HL-60 (cell line): ENCODE results near the gene CPT1A.

Source experiments
- DNase-seq, 2 experiments: peaks; one replicate each; pipeline ENCODE4 v3.0.0-alpha.2; 2010 to 2020; ENCODE audit warnings: low read depth in 1 of 2, low spot score in 1 of 2
- H3K27ac ChIP-seq: fragments of 250-450 bp; sonication (Bioruptor Pico); replicated peaks from 2 replicates; pipeline ENCODE4 v1.5.1; 2020; ENCODE audit warnings: mild to moderate bottlenecking, moderate library complexity
- H3K27me3 ChIP-seq: fragments of 250-450 bp; sonication (Bioruptor Pico); 2 replicates; pipeline ENCODE4 v1.5.1; 2021; ENCODE audit warnings: mild to moderate bottlenecking, moderate library complexity; ENCODE audit not compliant: insufficient read depth, poor library complexity, severe bottlenecking
- H3K4me3 ChIP-seq: replicated peaks from 2 replicates; pipeline ENCODE4 v1.5.1; 2011; ENCODE audit warnings: mild to moderate bottlenecking, control low read depth, low read length; ENCODE audit not compliant: insufficient read depth
- GABPA ChIP-seq: IDR thresholded peaks from 2 replicates; pipeline ENCODE4 v1.6.1; 2012; ENCODE audit warnings: low read depth
- POLR2AphosphoS5 ChIP-seq: IDR thresholded peaks from 2 replicates; pipeline ENCODE4 v1.6.1; 2012; ENCODE audit warnings: low read depth
- SPI1 ChIP-seq: IDR thresholded peaks from 2 replicates; pipeline ENCODE4 v1.6.1; 2012; ENCODE audit warnings: low read depth, mild to moderate bottlenecking, borderline replicate concordance
- TF ChIP-seq, protein P1 (sequence below): IDR thresholded peaks from 2 replicates; pipeline ENCODE4 v1.6.1; 2012; ENCODE audit warnings: low read depth; ENCODE audit not compliant: insufficient replicate concordance
- TF ChIP-seq, protein P2 (sequence below): IDR thresholded peaks from one replicate; pipeline ENCODE4 v1.5.1; 2011; ENCODE audit warnings: low read length, control low read depth, inconsistent platforms; ENCODE audit not compliant: insufficient read depth

Gene CPT1A

DNA sequence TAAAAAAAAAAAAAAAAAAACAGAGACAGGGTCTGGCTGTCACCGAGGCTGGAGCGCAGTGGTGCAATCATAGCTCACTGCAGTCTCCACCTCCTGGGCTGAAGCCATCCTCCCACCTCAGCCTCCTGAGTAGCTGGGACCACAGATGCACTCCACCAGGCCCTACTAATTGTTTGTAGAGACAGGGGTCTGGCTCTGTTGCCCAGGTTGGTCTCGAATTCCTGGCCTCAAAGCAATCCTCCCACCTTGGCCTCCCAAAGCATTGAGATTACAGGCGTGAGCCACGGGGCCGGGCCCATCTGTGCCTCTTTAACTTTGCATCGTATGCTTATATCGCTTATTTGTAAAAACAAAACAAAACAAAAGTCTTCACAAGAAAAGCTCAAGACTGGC is 3.1 kb downstream of the CPT1A start:
- Histone ChIP-seq H3K27me3 (no peaks in the 10 kb centered on the region), H3K27ac (peak overlapping the region; percentile 92), H3K4me3 (peak overlapping the region; percentile 94)
- TF ChIP-seq, protein P1, sequence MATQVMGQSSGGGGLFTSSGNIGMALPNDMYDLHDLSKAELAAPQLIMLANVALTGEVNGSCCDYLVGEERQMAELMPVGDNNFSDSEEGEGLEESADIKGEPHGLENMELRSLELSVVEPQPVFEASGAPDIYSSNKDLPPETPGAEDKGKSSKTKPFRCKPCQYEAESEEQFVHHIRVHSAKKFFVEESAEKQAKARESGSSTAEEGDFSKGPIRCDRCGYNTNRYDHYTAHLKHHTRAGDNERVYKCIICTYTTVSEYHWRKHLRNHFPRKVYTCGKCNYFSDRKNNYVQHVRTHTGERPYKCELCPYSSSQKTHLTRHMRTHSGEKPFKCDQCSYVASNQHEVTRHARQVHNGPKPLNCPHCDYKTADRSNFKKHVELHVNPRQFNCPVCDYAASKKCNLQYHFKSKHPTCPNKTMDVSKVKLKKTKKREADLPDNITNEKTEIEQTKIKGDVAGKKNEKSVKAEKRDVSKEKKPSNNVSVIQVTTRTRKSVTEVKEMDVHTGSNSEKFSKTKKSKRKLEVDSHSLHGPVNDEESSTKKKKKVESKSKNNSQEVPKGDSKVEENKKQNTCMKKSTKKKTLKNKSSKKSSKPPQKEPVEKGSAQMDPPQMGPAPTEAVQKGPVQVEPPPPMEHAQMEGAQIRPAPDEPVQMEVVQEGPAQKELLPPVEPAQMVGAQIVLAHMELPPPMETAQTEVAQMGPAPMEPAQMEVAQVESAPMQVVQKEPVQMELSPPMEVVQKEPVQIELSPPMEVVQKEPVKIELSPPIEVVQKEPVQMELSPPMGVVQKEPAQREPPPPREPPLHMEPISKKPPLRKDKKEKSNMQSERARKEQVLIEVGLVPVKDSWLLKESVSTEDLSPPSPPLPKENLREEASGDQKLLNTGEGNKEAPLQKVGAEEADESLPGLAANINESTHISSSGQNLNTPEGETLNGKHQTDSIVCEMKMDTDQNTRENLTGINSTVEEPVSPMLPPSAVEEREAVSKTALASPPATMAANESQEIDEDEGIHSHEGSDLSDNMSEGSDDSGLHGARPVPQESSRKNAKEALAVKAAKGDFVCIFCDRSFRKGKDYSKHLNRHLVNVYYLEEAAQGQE, result no peak
- TF ChIP-seq GABPA, result no peak
- TF ChIP-seq SPI1, result no peak
- TF ChIP-seq POLR2AphosphoS5, result no peak
- TF ChIP-seq, protein P2, sequence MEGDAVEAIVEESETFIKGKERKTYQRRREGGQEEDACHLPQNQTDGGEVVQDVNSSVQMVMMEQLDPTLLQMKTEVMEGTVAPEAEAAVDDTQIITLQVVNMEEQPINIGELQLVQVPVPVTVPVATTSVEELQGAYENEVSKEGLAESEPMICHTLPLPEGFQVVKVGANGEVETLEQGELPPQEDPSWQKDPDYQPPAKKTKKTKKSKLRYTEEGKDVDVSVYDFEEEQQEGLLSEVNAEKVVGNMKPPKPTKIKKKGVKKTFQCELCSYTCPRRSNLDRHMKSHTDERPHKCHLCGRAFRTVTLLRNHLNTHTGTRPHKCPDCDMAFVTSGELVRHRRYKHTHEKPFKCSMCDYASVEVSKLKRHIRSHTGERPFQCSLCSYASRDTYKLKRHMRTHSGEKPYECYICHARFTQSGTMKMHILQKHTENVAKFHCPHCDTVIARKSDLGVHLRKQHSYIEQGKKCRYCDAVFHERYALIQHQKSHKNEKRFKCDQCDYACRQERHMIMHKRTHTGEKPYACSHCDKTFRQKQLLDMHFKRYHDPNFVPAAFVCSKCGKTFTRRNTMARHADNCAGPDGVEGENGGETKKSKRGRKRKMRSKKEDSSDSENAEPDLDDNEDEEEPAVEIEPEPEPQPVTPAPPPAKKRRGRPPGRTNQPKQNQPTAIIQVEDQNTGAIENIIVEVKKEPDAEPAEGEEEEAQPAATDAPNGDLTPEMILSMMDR, result no peak
- peak; percentile 36 to 54 for DNase-seq

DNA sequence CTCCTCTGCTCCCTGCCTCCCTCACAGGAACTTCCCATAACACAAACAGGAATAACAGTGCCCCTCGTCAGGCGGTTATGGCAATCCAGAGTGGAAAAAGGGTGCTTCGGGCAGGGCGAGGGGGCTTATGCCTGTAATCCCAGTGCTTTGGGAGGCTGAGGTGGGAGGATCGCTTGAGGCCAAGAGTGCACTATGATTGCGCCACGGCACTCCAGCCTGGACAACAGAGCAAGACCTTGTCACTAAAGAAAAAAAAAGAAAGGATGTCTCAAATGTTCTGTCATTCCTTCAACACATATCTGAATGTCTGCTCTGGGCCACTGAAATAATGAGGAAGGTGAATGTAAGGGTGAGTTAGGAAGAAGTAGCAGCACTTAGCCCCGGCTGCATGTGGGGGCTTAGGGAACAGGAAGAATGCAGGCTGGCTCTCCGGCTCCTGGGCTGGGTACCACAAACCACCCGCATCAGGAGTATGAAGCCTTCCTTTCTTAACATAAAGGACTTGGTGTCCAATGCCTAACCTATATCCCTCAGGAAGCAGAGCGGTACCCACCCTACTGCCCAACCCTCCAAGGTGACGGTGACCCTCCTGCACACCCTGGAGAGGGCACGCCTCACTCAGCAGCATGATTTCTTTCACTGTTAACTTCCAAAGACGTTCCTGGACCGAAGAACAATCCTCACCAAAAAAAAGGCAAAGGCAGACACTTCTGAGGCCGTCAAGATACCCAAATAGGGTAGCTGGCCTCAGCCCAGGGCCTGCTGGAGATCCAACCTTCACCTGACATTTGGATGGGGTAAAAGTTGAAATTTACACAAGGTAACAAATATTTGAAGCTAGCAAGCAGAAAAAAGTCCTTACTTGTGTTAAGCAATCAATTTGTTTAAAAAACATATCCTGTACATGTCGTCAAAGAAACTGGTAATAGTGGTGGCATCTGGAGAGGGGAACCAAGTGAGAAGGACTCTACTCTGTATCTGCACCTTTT is 3.8 kb downstream of the CPT1A start:
- peak in 1 of 2 experiments; percentile 37 for DNase-seq
- no peak overlapping the region for H3K4me3 ChIP-seq
- peak overlapping the region; percentile 29 for H3K27ac ChIP-seq
- TF ChIP-seq SPI1 (no peak), GABPA (no peak), POLR2AphosphoS5 (no peak; the same call in 1 of the 2 replicates)
- TF ChIP-seq, protein P2, result no peak
- TF ChIP-seq, protein P1, result no peak
- H3K27me3 ChIP-seq, result no peaks in the 10 kb centered on the region

DNA sequence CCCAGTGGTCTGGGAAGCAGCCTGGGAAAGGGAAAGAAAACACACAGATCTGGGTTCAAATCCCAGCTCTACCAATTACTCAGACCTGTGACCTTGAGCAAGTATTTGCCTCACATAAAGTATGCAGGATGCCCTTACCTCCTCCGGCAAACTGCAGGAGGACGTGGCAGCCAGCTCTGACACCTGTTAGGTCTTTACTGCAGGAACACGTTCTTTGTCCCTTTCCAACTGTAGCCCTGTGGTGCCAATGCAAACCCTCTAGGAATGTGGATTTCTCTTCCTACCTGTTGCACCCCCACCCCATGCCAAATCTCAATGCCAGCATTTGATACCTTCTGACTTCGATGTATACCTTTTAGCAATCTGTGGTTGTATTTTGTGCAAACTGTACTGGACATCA is 6.0 kb downstream of the CPT1A start:
- no peak for DNase-seq
- no peak for TF ChIP-seq SPI1
- TF ChIP-seq, protein P2, result no peak
- TF ChIP-seq POLR2AphosphoS5, result no peak
- no peak for TF ChIP-seq GABPA
- TF ChIP-seq, protein P1, result no peak

More for the DNA sequence above, 6.0 kb downstream of the CPT1A start:
- Histone ChIP-seq H3K27ac (no peak overlapping the region; the same call in 1 of the 2 replicates), H3K27me3 (no peaks in the 10 kb centered on the region), H3K4me3 (no peak overlapping the region)
